Suppressor macrophage treated with lipopolysaccharide for 1 hour (primary cell): ENCODE measurements around the gene SLC35E3.
"Not testable (repeated sequence)": the region's sequence is repeated elsewhere in the genome, so short reads cannot be mapped to it uniquely, and the experiment has no call there.

Experiments used
- DNase-seq, 3 donors: peaks; one replicate each; pipeline ENCODE4 v3.0.0-alpha.2; 2020 to 2022

Gene SLC35E3

DNA sequence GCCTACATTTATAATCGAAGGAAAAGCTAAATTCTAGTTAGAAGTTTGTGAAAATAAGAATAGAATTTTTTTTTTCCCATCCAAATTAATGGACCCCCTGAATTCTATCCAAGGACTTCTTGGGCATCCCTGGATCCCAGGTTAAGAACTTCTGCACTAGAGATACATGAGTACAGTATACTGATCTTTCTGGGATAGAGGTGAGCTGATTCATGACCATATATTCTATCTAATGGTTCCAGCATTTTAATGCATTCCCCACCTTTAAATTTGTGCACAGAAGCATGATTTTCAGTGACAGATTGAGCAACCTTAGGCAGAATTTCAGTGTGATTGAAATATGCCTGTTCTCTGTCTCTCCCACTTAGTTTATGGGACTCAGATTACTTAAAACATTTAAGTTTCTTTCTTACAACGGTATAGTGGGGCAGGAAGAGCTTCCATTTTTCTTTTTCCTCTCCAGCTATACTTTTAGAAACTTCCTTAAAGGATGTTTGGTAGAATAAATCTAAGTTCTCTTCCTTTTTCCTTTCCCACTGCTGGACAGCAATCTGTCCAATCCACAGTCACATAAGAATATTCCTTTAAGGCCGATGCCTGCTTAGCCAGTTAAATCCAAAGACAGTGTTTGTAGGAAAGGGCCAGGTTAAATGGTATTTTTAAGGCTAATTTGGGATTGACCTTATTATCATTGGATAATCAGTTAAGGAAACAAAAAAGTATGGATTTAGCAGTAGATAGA lies 68.7 kb downstream of the SLC35E3 start:
- no peak for DNase-seq

- no peak for DNase-seq
Measured at GRCh38 chr12:68815232-68815927, 69.4 kb downstream of the SLC35E3 start.

DNA sequence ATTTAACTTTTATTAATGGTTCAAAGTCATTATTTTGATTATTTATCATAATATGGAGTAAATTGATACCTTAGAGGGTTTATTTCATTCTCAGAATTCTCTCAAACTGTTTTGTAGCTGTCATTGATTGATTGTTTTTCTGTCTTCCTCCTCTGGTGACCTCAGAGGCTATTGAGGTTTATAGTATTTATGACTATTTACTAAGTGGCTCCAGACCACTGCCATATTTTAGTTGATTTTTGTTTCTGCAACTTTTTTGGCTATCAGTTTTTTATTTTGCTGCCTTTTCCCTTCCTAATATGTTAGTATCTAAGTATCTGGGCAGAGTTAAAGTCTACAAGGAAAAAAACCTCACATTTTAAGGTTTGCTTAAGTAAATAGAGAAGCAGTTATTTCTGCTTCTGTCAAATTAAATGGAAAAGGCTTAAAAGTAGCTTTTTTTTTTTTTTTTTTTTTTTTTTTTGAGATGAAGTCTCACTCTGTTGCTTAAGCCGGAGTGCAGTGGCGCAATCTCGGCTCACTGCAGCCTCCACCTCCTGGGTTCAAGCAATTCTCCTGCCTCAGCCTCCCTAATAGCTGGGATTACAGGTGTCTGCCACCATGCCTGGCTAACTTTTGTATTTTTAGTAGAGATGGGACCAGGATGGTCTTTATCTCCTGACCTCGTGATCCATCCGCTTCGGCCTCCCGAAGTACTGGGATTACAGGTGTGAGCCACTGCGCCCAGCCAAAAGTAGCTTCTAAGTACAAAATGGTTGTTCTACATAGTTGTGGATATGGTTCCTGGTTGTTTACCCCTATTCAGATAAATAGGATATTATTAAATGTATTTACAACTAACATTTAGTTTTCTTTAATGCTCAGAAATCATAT lies 70.2 kb downstream of the SLC35E3 start:
- no peak for DNase-seq

DNA sequence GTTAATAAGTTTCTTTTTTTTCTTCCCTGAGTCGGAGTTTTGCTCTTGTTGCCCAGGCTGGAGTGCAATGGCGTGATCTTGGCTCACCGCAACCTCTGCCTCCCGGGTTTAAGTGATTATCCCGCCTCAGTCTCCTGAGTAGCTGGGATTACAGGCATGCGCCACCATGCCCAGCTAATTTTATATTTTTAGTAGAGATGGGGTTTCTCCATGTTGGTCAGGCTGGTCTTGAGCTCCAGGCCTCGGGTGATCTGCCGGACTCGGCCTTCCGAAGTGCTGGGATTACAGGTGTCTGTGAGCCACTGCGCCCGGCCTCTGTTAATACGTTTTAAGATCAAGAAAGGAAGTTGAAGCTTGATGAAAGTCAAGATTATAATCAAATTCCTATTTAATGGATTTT lies 73.5 kb downstream of the SLC35E3 start:
- not testable (repeated sequence) for DNase-seq

GRCh38 chr12:68821357-68822188 lies 75.6 kb downstream of the SLC35E3 start:
- no peak for DNase-seq

GRCh38 chr12:68823696-68824095 lies 77.7 kb downstream of the SLC35E3 start:
- no peak for DNase-seq

- no peak for DNase-seq
Measured at GRCh38 chr12:68824131-68824530, 78.2 kb downstream of the SLC35E3 start.

- DNase-seq = no peak
Measured at GRCh38 chr12:68824597-68825250, 78.7 kb downstream of the SLC35E3 start.

- no peak for DNase-seq
Measured at GRCh38 chr12:68825569-68826217, 79.7 kb downstream of the SLC35E3 start.

GRCh38 chr12:68827895-68828671 lies 82.1 kb downstream of the SLC35E3 start:
- no peak for DNase-seq

DNA sequence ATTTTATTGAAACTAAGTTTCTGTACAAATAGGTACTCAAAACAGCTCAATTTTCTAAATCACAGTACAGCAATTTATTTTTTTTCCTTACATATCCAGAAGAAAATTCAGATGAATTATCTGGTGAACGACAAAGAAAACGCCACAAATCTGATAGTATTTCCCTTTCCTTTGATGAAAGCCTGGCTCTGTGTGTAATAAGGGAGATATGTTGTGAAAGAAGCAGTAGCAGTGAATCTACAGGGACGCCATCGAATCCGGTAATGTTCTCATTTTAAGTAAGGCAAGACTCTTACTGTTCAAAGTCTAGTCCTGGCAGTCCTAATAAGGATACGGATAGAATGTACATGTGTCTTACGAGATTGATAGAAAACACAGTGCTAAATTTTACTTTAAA lies 82.7 kb downstream of the SLC35E3 start:
- no peak for DNase-seq
